NCI-H510A (cell line): ENCODE results near the gene ARHGAP4.

Source experiments
- DNase-seq: peaks from one replicate; lab custom pipeline; 2025; lab: John Stamatoyannopoulos, UW

Gene ARHGAP4

GRCh38 chrX:153866302-153867019 is 59.6 kb downstream of the ARHGAP4 start:
- no peak for DNase-seq

GRCh38 chrX:153865685-153866084 is 60.4 kb downstream of the ARHGAP4 start:
- DNase-seq: no peak

- DNase-seq: no peak
Measured at GRCh38 chrX:153865321-153865580, 60.8 kb downstream of the ARHGAP4 start.

GRCh38 chrX:153864561-153865320 is 61.3 kb downstream of the ARHGAP4 start:
- DNase-seq: no peak

- DNase-seq: no peak
Measured at GRCh38 chrX:153864101-153864500, 62.0 kb downstream of the ARHGAP4 start.

- no peak for DNase-seq
Measured at GRCh38 chrX:153863251-153863991, 62.6 kb downstream of the ARHGAP4 start.

GRCh38 chrX:153862369-153863250 is 63.5 kb downstream of the ARHGAP4 start:
- no peak for DNase-seq

GRCh38 chrX:153861733-153862310 is 64.2 kb downstream of the ARHGAP4 start:
- DNase-seq: no peak

- DNase-seq: no peak
Measured at GRCh38 chrX:153861151-153861550, 64.9 kb downstream of the ARHGAP4 start.
